HepG2 (cell line): Measurements from ENCODE around the gene THRB. TPM values are rescaled to one million over a fixed set of nuclear protein-coding genes. Genes with fewer than 3 reads are reported as not detected.
A peak's percentile ranks its signal among the peaks of the same experiment; 100 is the strongest.

ENCODE experiments used
- ELF1 ChIP-seq: sonication (generic); formaldehyde crosslinking; IDR thresholded peaks from 2 replicates; pipeline ENCODE4 v1.4.0; 2020; ENCODE audit warnings: missing genetic modification reagents
- ETV6 ChIP-seq: sonication (generic); formaldehyde crosslinking; conservative IDR thresholded peaks from 2 replicates; pipeline ENCODE4 v1.4.0; 2020; ENCODE audit warnings: missing genetic modification reagents
- FOXC1 ChIP-seq: sonication (generic); formaldehyde crosslinking; IDR thresholded peaks from 2 replicates; pipeline ENCODE4 v1.8.0; 2022; ENCODE audit warnings: mild to moderate bottlenecking, missing genetic modification reagents, borderline replicate concordance
- IRX3 ChIP-seq: sonication (generic); formaldehyde crosslinking; IDR thresholded peaks from 2 replicates; pipeline ENCODE4 v1.8.1; 2023; ENCODE audit warnings: mild to moderate bottlenecking, low read depth, missing genetic modification reagents, borderline replicate concordance
- MEIS1 ChIP-seq: sonication (generic); formaldehyde crosslinking; IDR thresholded peaks from 2 replicates; pipeline ENCODE4 v1.9.0; 2021; ENCODE audit warnings: mild to moderate bottlenecking, missing genetic modification reagents, moderate library complexity, borderline replicate concordance
- MLX ChIP-seq: IDR thresholded peaks from 2 replicates; pipeline ENCODE4 v1.6.1; 2016
- TBX2 ChIP-seq: sonication (generic); formaldehyde crosslinking; IDR thresholded peaks from 2 replicates; pipeline ENCODE4 v1.5.0; 2020; ENCODE audit warnings: missing genetic modification reagents, mild to moderate bottlenecking, borderline replicate concordance
- TCF7 ChIP-seq: sonication (generic); IDR thresholded peaks from 2 replicates; pipeline ENCODE4 v1.6.1; 2016; ENCODE audit warnings: antibody characterized with exemption, low read depth
- TGIF2 ChIP-seq: IDR thresholded peaks from 2 replicates; pipeline ENCODE4 v1.6.1; 2016; ENCODE audit warnings: control low read depth, missing compliant biosample characterization
- ZKSCAN1 ChIP-seq: fragments of 150-350 bp; IDR thresholded peaks from 2 replicates; pipeline ENCODE4 v1.6.1; 2014; ENCODE audit warnings: low read length
- ZNF232 ChIP-seq: sonication (generic); formaldehyde crosslinking; IDR thresholded peaks from 2 replicates; pipeline ENCODE4 v1.4.0; 2020; ENCODE audit warnings: missing genetic modification reagents, borderline replicate concordance
- ZNF335 ChIP-seq: sonication (generic); formaldehyde crosslinking; IDR thresholded peaks from 2 replicates; pipeline ENCODE4 v1.4.0; 2020; ENCODE audit warnings: missing genetic modification reagents
- ZNF75D ChIP-seq: sonication (generic); formaldehyde crosslinking; IDR thresholded peaks from 2 replicates; pipeline ENCODE4 v1.8.1; 2023; ENCODE audit warnings: missing genetic modification reagents, mild to moderate bottlenecking, borderline replicate concordance
- ZNF772 ChIP-seq: sonication (generic); formaldehyde crosslinking; IDR thresholded peaks from 2 replicates; pipeline ENCODE4 v1.5.0; 2020; ENCODE audit warnings: mild to moderate bottlenecking, missing genetic modification reagents
- ZNF782 ChIP-seq: sonication (generic); formaldehyde crosslinking; IDR thresholded peaks from 2 replicates; pipeline ENCODE4 v1.4.0; 2020; ENCODE audit warnings: missing genetic modification reagents, mild to moderate bottlenecking, borderline replicate concordance
- ZNF883 ChIP-seq: sonication (generic); formaldehyde crosslinking; IDR thresholded peaks from 2 replicates; pipeline ENCODE4 v1.5.1; 2020; ENCODE audit warnings: mild to moderate bottlenecking, missing genetic modification reagents; ENCODE audit errors: not compliant biosample characterization
- polyA plus RNA-seq, 8 experiments: library from polyadenylated mRNA; depleted of rRNA in 3 of 8; stranded (reverse) in 7 of 8; unstranded in 1 of 8; fragments of >200 nt; fragmentation: Illumina TruSeq in 4 of 8; extraction: Trizol in 4 of 8; gene quantifications; 2 replicates each; pipeline versions ENCODE4 v1.2.1 to v1.2.3, GENCODE V29; 2011 to 2016; ENCODE audit warnings: low read depth in 4 of 8, missing spikeins in 1 of 8, mixed read lengths in 1 of 8; ENCODE audit not compliant: insufficient read depth in 1 of 8
- total RNA-seq, 5 experiments: library from RNA; depleted of rRNA; stranded (reverse); fragments of >200 nt; fragmentation: Illumina TruSeq; extraction: Trizol; gene quantifications; 2 replicates each; pipeline ENCODE4 v1.2.3, GENCODE V29; 2016; ENCODE audit warnings: low read depth in 1 of 5
- TF ChIP-seq, protein P1 (sequence below): IDR thresholded peaks from 2 replicates; pipeline ENCODE4 v1.6.1; 2016
- TF ChIP-seq, protein P2 (sequence below): sonication (generic); formaldehyde crosslinking; IDR thresholded peaks from 2 replicates; pipeline ENCODE4 v1.4.0; 2020; ENCODE audit warnings: missing genetic modification reagents, borderline replicate concordance
- TF ChIP-seq, protein P3 (sequence below): sonication (generic); formaldehyde crosslinking; IDR thresholded peaks from 2 replicates; pipeline ENCODE4 v1.5.0; 2020; ENCODE audit warnings: mild to moderate bottlenecking, missing genetic modification reagents, borderline replicate concordance
- TF ChIP-seq, protein P4 (sequence below): IDR thresholded peaks from 2 replicates; pipeline ENCODE4 v1.6.1; 2012; ENCODE audit warnings: inconsistent platforms
- TF ChIP-seq, protein P5 (sequence below): sonication (generic); formaldehyde crosslinking; IDR thresholded peaks from 2 replicates; pipeline ENCODE4 v1.8.1; 2023; ENCODE audit warnings: missing genetic modification reagents, inconsistent platforms, borderline replicate concordance

The THRB gene
- total and polyA plus RNA-seq, 2 of the 13 experiments (the other 11 are each of a cell fraction or from before 2014, with no cell fraction given) = 4.7 to 22.7 TPM

DNA sequence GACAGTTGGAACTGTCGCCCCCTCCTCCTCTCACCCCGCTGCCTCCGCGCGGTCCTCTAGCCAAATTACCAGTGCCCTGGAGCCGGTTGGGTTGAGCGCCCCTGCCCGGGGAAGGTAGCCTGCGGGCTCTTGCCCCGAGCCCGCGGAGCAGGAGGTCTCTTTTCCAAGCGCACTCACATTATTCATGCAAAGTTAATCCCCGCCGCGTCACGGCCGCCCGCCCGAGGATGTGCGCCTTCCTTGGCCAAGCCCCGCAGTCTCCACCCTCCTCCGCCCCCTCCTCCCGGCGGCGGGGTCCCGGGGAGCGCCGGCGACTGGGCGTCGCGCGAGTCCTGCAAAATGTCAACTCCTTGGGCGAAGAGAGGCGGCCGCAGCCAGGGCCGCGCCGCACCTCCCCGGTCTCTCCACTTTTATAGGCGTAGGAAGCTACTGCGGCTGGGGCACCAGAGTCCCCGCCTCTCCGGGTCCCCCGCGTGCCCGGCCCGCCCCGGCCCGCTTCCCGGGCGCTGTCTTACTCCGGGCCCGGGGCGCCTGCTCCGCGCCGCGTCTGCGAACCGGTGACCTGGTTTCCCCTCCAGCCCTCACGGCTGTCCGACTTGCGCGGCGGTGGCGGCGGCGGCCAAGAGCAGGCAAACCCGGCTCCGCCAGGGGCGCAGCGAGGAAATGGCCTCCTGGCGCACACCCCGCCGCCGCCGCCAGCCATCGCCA is at the start of gene THRB (continued):
- no peak for TF ChIP-seq TGIF2 (CRISPR knock-in tag)
- no peak for TF ChIP-seq MLX (CRISPR knock-in tag)
- TF ChIP-seq, protein P1, sequence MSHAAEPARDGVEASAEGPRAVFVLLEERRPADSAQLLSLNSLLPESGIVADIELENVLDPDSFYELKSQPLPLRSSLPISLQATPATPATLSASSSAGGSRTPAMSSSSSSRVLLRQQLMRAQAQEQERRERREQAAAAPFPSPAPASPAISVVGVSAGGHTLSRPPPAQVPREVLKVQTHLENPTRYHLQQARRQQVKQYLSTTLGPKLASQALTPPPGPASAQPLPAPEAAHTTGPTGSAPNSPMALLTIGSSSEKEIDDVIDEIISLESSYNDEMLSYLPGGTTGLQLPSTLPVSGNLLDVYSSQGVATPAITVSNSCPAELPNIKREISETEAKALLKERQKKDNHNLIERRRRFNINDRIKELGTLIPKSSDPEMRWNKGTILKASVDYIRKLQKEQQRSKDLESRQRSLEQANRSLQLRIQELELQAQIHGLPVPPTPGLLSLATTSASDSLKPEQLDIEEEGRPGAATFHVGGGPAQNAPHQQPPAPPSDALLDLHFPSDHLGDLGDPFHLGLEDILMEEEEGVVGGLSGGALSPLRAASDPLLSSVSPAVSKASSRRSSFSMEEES (CRISPR knock-in tag) = no peak
- no peak for TF ChIP-seq TBX2 (CRISPR knock-in tag)
- TF ChIP-seq, protein P2, sequence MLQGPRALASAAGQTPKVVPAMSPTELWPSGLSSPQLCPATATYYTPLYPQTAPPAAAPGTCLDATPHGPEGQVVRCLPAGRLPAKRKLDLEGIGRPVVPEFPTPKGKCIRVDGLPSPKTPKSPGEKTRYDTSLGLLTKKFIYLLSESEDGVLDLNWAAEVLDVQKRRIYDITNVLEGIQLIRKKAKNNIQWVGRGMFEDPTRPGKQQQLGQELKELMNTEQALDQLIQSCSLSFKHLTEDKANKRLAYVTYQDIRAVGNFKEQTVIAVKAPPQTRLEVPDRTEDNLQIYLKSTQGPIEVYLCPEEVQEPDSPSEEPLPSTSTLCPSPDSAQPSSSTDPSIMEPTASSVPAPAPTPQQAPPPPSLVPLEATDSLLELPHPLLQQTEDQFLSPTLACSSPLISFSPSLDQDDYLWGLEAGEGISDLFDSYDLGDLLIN (CRISPR knock-in tag) = no peak
- peak; percentile 3; the same call in 1 of the 2 replicates for TF ChIP-seq FOXC1 (CRISPR knock-in tag)
- TF ChIP-seq MEIS1 (CRISPR knock-in tag) = no peak; the same call in 1 of the 2 replicates
- no peak for TF ChIP-seq ELF1 (CRISPR knock-in tag)
- 0 out of 2 replicates have a peak, but pooled peaks have one; percentile 17 for TF ChIP-seq ZNF782 (CRISPR knock-in tag)
- TF ChIP-seq TCF7 = no peak
- no peak for TF ChIP-seq ZNF772 (CRISPR knock-in tag)
- TF ChIP-seq, protein P3, sequence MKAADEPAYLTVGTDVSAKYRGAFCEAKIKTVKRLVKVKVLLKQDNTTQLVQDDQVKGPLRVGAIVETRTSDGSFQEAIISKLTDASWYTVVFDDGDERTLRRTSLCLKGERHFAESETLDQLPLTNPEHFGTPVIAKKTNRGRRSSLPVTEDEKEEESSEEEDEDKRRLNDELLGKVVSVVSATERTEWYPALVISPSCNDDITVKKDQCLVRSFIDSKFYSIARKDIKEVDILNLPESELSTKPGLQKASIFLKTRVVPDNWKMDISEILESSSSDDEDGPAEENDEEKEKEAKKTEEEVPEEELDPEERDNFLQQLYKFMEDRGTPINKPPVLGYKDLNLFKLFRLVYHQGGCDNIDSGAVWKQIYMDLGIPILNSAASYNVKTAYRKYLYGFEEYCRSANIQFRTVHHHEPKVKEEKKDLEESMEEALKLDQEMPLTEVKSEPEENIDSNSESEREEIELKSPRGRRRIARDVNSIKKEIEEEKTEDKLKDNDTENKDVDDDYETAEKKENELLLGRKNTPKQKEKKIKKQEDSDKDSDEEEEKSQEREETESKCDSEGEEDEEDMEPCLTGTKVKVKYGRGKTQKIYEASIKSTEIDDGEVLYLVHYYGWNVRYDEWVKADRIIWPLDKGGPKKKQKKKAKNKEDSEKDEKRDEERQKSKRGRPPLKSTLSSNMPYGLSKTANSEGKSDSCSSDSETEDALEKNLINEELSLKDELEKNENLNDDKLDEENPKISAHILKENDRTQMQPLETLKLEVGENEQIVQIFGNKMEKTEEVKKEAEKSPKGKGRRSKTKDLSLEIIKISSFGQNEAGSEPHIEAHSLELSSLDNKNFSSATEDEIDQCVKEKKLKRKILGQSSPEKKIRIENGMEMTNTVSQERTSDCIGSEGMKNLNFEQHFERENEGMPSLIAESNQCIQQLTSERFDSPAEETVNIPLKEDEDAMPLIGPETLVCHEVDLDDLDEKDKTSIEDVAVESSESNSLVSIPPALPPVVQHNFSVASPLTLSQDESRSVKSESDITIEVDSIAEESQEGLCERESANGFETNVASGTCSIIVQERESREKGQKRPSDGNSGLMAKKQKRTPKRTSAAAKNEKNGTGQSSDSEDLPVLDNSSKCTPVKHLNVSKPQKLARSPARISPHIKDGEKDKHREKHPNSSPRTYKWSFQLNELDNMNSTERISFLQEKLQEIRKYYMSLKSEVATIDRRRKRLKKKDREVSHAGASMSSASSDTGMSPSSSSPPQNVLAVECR (CRISPR knock-in tag) = peak; percentile 53; the same call in 1 of the 2 replicates
- TF ChIP-seq, protein P4, sequence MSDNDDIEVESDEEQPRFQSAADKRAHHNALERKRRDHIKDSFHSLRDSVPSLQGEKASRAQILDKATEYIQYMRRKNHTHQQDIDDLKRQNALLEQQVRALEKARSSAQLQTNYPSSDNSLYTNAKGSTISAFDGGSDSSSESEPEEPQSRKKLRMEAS = peak; percentile 34; the same call in 1 of the 2 replicates
- TF ChIP-seq, protein P5, sequence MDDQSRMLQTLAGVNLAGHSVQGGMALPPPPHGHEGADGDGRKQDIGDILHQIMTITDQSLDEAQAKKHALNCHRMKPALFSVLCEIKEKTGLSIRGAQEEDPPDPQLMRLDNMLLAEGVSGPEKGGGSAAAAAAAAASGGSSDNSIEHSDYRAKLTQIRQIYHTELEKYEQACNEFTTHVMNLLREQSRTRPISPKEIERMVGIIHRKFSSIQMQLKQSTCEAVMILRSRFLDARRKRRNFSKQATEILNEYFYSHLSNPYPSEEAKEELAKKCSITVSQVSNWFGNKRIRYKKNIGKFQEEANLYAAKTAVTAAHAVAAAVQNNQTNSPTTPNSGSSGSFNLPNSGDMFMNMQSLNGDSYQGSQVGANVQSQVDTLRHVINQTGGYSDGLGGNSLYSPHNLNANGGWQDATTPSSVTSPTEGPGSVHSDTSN (CRISPR knock-in tag) = no peak
- 0 out of 2 replicates have a peak, but pooled peaks have one; percentile 32 for TF ChIP-seq IRX3 (CRISPR knock-in tag)
- TF ChIP-seq ETV6 (CRISPR knock-in tag) = no peak
- TF ChIP-seq ZNF883 (CRISPR knock-in tag) = no peak
- no peak for TF ChIP-seq ZNF232 (CRISPR knock-in tag)
- TF ChIP-seq ZKSCAN1 = no peak
- TF ChIP-seq ZNF75D (CRISPR knock-in tag) = no peak
- no peak for TF ChIP-seq ZNF335 (CRISPR knock-in tag)
